ENCODE measurements around the gene B3GALT6.

The B3GALT6 gene

DNA sequence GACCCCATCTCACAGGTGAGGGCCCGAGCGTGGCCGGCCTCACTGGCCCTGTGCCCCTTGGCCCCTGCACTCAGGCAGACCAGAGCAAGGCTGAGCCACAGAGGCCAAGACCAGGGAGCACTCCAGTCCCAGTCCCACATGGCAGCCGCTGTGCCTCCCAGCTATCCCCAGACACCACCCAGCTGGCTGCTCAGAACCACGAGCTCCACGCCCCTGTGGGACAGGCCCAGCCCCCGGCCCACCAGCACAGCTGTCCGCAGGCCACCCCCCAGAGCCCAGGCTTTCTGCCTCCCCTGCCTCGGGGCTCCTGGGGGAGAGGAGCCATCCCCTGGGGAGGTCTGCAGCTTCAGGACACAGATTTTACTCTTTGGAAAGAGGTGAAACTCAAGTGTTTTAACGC lies 23.6 kb downstream of the B3GALT6 start:
- DNase-seq, result no peak
- intact Hi-C loops (cut with DNase I), result no loop called here

DNA sequence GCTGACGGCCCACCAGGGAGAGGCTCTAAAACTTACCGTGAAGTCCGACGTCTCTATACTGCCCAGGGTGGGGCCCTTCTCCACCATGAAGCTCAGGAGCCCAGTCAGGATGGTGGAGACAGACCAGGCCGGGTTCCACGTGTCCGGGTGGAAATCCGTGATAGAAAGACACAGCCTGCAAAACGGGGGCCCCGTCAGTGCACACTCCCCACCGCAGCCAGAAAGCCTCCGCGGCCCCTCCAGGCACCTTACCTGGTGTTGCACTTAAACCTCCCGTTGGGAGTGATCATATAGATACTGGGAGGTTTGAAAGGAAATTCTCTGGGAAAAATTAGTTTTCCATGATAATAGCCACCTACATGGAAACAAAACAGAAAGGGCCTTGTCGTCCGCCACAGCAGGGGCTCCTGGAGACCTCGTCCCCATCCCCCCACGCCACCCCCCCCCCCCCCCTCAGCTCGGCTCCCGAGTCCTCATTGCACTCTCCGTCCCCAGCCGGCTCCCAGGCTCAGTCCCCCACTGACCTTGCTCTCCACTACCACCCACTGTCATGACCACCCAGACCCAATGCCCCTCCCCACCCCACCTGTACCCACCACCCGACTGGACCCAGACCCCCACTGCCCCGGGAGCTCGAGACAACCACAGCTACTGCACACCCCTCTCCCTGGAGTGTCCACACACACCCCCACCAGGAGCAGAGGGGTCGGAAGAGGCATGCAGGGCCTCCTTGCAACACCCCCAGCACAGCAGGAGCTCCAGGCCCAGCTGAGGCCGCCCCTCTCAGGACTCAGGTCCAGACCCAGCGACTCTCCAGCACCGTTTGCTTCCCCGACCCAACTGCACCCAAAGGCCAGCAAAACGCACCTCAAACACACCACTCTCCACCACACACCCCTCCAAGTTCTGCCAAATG lies 25.2 kb downstream of the B3GALT6 start:
- no peak for DNase-seq
- intact Hi-C loops (cut with DNase I), result no loop called here

DNA sequence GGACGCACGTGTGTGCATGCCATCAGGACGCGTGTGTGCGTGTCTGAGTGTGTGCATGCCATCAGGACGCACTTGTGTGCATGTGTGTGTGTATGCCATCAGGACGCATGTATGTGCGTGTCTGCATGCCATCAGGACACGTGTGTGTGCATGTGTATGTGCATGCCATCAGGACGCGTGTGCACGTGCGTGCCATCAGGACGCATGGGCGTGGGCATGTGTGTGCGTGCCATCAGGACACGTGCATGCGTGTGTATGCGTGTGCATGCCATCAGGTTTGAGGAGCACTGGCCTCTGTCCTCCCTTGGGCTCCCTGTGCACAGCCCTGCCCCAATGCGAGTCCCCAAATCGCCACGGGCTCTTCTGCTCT lies 27.1 kb downstream of the B3GALT6 start:
- intact Hi-C loops (cut with DNase I), result no loop called here
- DNase-seq, result no peak

DNA sequence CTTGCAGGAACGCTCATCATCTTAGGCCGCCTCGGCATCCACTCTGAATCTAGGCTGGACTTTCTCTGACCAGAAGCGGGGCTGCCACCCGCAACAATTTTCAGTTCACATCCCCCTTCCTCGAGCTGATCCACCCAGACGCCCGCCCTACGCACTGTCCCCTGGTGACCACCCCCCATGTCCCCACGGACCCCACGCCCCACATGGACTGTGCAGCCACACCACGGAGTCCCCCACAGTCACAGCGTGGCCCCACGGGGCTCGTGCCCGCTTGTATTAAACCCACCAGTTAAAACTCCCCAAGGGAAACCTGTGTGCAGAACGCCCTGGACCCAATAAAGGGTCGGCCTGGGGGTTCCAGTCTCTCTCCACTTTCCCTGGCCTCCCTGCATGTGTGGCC lies 27.5 kb downstream of the B3GALT6 start:
- intact Hi-C loops (cut with DNase I), result no loop called here
- no peak for DNase-seq

DNA sequence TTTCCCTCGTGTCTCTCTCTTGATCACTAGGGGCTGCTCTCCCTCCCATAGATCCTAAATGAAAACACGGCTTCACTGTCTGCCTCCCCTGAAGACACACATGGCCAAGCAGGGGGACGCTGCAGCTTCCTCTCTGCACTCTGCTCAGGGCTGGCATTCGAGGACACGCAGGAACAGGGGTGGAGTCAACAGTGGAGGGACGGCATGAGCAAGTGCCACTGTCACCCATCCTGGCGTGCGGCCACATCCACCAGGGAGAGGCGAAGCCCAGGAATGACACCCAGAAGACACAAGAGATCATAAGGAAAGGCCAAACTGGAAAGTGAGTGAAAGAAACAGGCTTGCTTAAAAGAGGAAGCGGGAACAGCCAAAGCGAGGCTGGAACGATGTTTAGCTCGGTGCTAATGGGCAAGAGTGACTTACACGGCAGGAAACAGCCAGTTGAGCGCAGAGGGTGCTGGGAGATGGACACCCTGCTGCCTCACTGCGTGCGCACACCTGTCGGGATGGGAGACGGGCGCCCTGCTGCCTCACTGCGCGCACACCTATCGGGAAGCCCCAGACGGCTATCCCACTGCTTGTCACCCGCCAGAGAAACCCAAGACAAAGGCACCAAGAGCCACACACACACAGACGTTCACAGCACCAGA lies 28.0 kb downstream of the B3GALT6 start:
- intact Hi-C loops (cut with DNase I), result no loop called here

DNA sequence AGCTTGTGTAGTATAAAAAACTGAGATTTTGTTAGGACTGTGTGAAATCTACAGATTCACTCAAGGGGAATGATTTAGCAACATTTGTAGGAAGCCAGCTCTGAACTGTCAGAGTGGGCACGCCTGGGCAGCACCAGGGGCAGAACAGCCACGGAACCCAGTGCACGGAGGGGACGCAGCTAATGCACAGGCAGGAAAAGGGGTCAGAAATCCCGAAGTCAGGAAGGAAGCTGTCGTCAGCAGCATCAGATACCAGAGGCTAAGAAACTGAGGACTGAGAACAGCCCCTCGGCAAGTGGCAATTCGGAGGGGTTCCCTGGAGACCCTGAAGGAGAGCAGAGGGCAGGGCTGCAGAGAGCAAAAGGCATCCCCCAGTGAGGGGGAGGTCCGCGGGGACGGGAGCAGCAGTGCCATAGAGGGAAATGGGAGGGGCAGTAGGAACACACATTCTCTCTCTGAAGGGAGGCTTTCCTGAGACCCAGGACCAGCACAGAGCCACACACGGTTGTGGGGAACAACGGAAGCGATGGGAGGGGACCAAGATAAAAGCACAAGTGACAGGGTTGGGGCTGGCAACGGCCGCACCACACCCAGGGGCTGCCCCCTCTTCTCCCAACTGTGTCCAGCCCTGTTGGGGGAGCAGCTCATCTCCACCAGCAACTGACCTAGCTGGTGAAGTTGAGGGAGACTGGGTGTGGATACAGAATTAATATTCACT lies 29.0 kb downstream of the B3GALT6 start:
- intact Hi-C loops (cut with DNase I), result no loop called here
- DNase-seq, result no peak

More for the DNA sequence above, 28.0 kb downstream of the B3GALT6 start:
- DNase-seq, result no peak

DNA sequence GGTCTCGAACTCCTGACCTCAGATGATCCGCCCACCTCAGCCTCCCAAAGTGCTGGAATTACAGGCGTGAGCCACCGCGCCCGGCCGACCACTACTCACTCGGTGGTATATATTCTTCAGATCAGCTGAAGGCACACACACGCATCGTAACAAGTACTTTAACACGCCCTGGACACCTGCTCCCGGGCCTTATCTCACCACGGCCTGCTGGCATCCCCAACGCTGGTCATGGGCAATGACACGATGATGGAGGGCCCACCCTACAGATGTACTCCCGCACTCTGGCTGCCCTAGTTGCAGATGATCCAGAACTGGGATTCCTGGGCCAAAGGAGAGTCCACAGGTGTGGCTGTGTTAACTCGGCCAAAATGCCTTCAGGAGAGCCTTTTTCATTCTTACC lies 30.0 kb downstream of the B3GALT6 start:
- no peak for DNase-seq
- intact Hi-C loops (cut with DNase I), result no loop called here

DNA sequence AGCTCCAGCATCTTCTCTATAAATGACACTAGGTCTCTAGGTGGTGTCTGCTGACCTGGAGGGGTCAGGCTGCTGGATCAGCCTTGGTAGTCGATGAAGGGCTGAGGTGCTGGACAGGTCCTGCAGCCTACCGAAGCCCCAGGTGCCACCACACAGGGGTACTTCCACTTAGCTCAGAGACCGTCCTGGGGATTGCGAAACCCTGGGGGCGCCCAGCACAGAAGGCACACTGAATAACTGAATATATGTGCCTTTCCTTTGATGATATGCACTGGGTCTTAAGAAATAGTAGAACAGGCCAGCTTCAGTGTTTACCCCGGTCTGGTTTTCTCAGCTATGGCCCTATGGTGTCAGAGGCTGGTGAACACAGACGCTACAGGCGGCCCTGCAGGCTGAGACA lies 30.7 kb downstream of the B3GALT6 start:
- DNase-seq, result no peak
- intact Hi-C loops (cut with DNase I), result no loop called here

DNA sequence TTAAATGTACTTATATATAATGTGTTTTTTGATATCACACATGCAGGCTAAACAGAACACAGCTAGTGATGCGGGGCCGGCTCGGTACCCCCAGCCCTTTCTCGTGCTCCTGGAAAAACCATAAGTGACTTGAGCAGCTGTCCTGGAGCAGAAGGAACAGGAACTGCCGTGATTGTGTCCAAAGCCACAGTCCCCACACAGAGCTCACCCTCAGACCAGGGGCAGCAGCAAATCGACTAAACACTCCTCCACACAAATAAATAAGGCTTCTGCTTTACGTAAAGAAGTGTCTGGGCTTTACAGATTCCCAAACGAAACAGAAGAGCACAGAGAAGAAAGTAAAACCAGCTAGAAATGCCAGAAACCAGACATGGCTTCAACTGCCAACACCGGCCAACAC lies 32.0 kb downstream of the B3GALT6 start:
- DNase-seq, result no peak
- intact Hi-C loops (cut with DNase I), result no loop called here

DNA sequence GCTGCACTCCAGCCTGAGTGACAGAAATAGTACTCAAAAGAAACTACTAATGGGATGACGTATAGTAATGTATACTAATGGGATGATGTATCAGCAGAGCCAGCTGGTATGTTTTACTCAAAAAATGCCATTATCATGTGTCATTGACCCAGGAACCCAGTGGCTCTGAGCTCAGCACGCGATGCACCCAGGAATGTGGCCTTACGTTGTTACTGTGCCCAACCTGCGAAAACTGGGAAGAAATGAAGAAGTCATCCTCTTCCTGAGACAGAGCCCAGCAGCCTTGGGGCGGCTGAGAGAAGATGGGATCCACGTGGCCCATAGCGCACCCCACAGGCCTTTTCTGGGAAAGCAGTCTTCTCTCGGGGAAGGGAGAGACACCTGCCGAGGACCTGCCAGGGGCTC lies 32.8 kb downstream of the B3GALT6 start:
- intact Hi-C loops (cut with DNase I), result no loop called here
- DNase-seq, result no peak

DNA sequence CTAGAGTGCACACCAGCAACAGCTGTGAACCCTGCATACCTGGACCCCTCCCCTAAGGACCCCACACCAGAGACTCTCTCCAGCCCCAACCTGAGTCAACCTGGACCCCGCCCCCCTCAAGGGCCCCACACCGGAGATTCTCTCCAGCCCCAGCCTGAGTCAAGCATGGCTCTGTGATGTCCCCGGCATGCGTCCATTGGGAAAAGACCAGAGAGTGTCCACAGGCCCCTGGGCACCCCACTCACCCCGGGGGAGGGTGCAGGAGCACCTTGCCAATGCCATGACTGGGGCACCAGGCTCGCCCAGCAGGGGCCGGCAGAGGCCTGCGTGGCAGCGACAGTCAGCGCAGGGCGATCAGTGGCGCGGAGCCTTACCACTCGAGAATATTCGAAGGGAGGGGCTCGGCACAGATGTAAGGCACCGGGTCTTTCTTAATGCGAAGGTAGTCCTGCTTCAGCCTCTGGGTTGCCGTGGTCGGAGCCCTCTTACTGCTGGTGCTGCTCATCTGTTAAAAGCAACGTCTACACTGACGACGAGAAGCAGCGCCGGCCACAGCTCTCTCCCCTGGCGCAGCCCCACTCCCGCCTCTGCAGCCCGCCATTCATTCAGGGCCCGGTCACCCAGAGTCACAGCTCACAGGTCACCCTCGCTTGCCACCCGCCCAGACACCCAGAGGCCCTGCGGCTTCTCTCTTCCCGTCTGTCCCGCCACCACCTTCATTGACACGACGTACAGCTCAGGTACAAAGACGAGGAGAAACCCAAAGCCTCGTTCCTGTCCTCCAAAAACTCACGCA lies 35.6 kb downstream of the B3GALT6 start:
- intact Hi-C loops (cut with DNase I), result no loop called here
- peak in 1 of 10 donors; percentile 77 for DNase-seq

DNA sequence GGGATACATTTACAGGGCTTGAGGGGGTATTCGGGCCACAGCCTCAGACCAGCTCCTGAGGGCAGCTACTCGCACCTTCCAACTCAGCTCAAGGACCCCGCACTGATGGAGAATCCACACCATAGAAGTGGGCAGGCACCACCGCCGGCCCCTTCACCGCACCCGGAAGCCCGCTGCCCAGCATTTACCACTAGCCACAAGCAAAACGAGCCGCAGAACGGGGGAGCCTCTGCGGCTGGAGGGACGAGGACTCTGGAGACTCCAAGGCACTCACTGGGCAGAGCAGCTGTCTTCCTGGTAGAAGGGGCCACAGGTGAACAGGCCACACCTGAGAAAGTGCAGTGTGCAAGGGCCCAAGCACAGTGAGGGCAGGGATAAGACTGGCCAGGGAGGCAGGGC lies 36.2 kb downstream of the B3GALT6 start:
- DNase-seq, result peak in 1 of 10 donors; percentile 73
- intact Hi-C loops (cut with DNase I), result no loop called here

DNA sequence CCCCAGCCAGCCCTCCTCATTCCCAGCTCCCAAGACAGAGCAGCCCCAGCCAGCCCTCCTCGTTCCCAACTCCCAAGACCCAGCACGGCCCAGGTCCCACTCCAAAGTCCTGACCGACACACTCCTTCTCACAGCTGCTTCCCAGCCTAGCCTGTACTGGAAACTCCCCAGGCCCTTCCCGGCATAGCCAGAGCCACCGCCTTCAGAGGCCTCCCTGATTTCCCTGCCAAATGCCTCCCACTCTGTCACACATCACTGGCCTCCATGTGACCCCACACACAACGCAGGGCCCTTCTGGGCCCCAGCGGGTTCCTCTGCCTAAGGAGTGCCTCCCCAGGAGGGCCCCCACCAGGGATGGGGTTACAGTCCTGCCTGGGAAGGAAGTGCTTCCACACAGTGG lies 38.8 kb downstream of the B3GALT6 start:
- DNase-seq, result peak in 1 of 10 donors; percentile 75
- intact Hi-C loops (cut with DNase I), result loop anchor here (5.0 kb wide), 1 partner anchor 36 kb away; the partner anchor contains the start of genes ACAP3 and PUSL1

DNA sequence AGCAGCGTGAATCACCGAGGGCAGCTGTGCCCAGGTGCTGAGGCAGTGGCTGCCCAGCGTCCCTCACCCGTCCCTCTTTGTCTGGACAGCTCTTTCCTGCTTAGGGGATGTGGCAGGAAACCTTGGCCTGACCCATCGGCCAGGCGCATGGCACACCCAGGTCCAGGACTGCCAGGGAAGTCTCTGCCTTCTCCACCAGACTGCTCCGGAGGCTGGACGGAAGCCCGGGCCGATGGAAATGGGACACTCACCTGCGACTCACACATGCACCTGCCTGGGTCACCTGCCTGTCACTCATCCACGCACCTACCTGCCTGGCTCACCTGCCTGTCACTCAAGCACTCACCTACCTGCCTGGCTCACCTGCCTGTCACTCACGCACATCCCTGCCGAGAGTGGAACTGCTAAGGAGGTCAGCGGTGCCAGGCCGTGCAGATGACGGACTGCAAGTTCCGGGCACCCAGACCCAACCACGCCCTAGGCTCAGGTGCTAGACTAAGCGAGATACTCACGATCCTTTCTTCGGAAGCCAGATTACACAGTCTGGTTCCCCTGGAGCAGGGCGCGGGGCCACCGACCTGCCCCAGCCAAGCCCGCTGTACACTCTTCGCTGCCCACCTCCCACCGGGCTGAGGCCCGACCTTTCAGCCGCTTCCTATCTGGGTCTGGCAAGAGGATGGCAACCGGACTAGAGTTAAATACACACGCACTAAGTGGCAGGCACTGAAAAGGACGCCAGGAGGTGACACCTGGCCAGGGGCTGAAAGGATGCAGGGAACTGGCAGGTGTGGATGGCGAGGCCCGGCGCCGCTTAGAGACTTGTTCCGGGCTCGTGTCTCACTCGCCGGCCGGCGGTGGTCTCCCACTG lies 40.5 kb downstream of the B3GALT6 start:
- intact Hi-C loops (cut with DNase I), result loop anchor here (1.0 to 5.0 kb wide), 2 partner anchors 35 to 40 kb away; partner anchors contain the start of genes ACAP3, B3GALT6, PUSL1 and SDF4
- peak in 1 of 10 donors; percentile 80 for DNase-seq

DNA sequence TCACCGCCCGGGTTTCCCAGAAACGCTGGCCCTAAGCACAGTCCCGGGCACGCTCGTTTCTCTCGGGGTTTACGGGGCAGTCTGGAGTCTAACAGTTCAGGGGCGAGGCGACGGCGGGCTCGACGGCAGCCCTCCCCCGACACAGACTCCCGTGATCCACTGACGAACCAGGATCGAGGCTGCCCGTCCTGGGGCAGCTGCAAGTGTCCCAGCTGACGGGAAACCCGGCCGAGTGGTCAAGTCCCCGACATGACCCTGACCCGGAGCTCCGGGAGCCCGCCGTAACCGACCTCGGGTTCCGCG lies 41.1 kb downstream of the B3GALT6 start:
- intact Hi-C loops (cut with DNase I), result loop anchor here (1.0 to 5.0 kb wide), 2 partner anchors 34 to 41 kb away; partner anchors contain the start of genes ACAP3, B3GALT6, PUSL1 and SDF4

DNA sequence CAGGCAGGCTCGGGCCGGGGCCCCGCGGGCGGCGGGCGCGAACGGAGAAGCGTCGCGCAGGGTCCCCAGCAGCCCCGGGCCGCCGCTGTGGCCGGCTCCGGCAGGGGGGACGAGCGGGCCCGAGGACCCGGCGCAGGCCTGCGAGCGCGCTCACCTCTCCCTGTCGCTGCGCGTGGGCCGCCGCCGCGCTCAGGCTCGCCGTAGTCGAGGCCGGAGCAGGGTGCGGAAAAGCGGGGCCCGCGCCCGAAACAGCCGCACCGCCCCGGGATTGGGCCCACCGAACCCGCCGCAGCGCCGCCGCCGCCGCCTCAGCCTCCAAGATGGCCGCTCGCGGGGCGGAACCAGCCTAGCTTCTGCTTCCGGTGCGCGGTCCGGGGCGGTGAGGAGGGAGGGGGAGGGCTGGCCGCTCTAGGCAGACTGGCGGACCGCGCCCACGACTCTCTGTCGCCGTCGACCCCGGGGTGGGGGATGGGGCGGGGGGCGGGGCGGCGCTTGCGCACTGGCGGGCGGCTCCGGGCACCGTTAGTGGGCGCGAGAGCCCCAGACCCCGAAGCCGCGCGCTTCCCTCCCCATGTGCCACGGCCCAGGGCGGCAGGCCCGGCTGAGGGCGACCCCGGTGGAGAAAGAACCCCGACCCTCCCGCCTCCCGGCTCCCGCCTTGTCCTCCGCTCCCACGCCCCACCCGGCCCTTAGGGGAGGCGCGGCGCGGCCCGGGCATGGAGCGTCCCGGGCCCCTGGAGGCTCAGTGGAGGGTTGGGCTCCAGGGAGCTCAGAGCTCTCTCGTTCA lies 41.7 kb downstream of the B3GALT6 start, which contains the start of gene UBE2J2:
TSS of gene UBE2J2 (minus strand) at position 343 of the 787 bp plus-strand sequence. CDS start 5,862 bp downstream, outside the sequence.
- peak; percentile 88 to 99 (median 94) for DNase-seq
- intact Hi-C loops (cut with DNase I), result loop anchor here (1.0 to 5.0 kb wide), 2 partner anchors 34 to 41 kb away; partner anchors contain the start of genes ACAP3, B3GALT6, PUSL1 and SDF4

More for the DNA sequence above, 41.1 kb downstream of the B3GALT6 start:
- no peak for DNase-seq

DNA sequence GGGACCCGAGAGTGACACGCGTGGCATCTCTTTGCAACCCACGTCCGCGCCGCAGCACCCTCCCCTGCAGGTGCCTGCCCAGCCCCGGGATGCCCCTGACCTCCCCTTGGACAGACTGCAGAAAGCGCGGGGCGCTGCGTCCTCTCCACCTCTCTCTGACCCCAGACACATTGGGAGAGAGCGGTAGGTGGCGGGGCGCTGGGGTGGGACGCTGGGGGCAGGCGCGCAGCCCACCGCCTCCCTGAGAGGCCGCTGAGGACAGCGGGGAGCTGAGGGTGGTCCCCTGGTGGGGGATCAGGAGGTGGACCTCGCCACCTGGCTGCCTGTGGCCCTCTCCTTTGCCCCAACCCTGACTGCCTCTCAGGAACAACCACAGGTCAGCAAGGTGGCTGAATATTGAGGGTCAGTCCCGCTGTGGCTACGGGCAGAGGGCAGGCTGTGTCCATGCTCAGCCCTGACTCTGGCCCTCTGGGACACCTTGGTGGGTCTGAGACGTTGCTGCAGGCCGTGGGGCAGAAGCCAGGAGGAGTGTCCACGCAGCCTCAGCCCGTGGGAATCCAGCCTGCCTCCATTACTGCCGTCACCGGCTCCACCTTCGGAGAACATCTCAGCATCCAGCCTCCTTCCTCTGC lies 42.4 kb downstream of the B3GALT6 start:
- DNase-seq, result no peak
- intact Hi-C loops (cut with DNase I), result loop anchor here (5.0 kb wide), 1 partner anchor 33 kb away; the partner anchor contains the start of genes ACAP3 and PUSL1

All from posterior cingulate gyrus (tissue), 11 donors.